Mucosa of rectum (tissue), 2 donors: ENCODE measurements around the gene VWA5B1.
A peak's percentile ranks its signal among the peaks of the same experiment; 100 is the strongest.

ENCODE experiments used
- H3K27ac ChIP-seq, 2 donors: one replicate each; pipeline ENCODE4 v1.7.0; 2013; ENCODE audit warnings: inconsistent platforms in 2 of 2, low read depth in 2 of 2, low read length in 2 of 2
- H3K27me3 ChIP-seq, 2 donors: one replicate each; pipeline ENCODE4 v1.7.0; 2013; ENCODE audit warnings: low read length in 2 of 2; ENCODE audit not compliant: control insufficient read depth in 2 of 2, insufficient read depth in 2 of 2
- H3K36me3 ChIP-seq, 2 donors: one replicate each; pipeline ENCODE4 v1.7.0; 2013; ENCODE audit warnings: low read length in 2 of 2; ENCODE audit not compliant: control insufficient read depth in 2 of 2, insufficient read depth in 2 of 2
- H3K4me1 ChIP-seq, 2 donors: one replicate each; pipeline ENCODE4 v1.7.0; 2013; ENCODE audit warnings: low read length in 2 of 2, mild to moderate bottlenecking in 1 of 2; ENCODE audit not compliant: control insufficient read depth in 2 of 2, insufficient read depth in 2 of 2
- H3K4me3 ChIP-seq, 2 donors: one replicate each; pipeline ENCODE4 v1.7.0; 2013; ENCODE audit warnings: low read length in 2 of 2
- H3K9ac ChIP-seq, 2 donors: one replicate each; pipeline ENCODE4 v1.7.0; 2013; ENCODE audit warnings: low read length in 2 of 2, low read depth in 1 of 2, mild to moderate bottlenecking in 1 of 2
- H3K9me3 ChIP-seq, 2 donors: one replicate each; pipeline ENCODE4 v1.7.0; 2013; ENCODE audit warnings: low read length in 2 of 2; ENCODE audit not compliant: control insufficient read depth in 2 of 2
- donor health status: healthy.
- donor health status: Normal muscosa, but diverticular disease.

The VWA5B1 gene

GRCh38 chr1:20354610-20355009 lies 63.9 kb downstream of the VWA5B1 start:
- H3K27me3 ChIP-seq, result peaks cover 0 to 2% of the 10 kb centered on the region in 2 donors
- H3K36me3 ChIP-seq, result no peaks in the 10 kb centered on the region
- no peak overlapping the region for H3K9ac ChIP-seq
- peaks cover 8 to 14% of the 10 kb centered on the region in 2 donors for H3K4me1 ChIP-seq
- no peak overlapping the region for H3K4me3 ChIP-seq
- no peaks in the 10 kb centered on the region for H3K9me3 ChIP-seq
- no peak overlapping the region for H3K27ac ChIP-seq

- H3K27ac ChIP-seq, result no peak overlapping the region
- no peaks in the 10 kb centered on the region for H3K36me3 ChIP-seq
- H3K9me3 ChIP-seq, result no peaks in the 10 kb centered on the region
- no peak overlapping the region for H3K9ac ChIP-seq
- peaks cover 10 to 17% of the 10 kb centered on the region in 2 donors for H3K4me1 ChIP-seq
- peaks cover 0 to 2% of the 10 kb centered on the region in 2 donors for H3K27me3 ChIP-seq
- H3K4me3 ChIP-seq, result no peak overlapping the region
Observed at GRCh38 chr1:20355101-20355827, 64.6 kb downstream of the VWA5B1 start.

GRCh38 chr1:20355828-20356735 lies 65.4 kb downstream of the VWA5B1 start:
- no peak overlapping the region for H3K9ac ChIP-seq
- no peak overlapping the region for H3K27ac ChIP-seq
- no peak overlapping the region for H3K4me3 ChIP-seq
- H3K9me3 ChIP-seq, result no peaks in the 10 kb centered on the region
- no peaks in the 10 kb centered on the region for H3K36me3 ChIP-seq
- H3K27me3 ChIP-seq, result peaks cover 0 to 2% of the 10 kb centered on the region in 2 donors
- peaks cover 10 to 17% of the 10 kb centered on the region in 2 donors for H3K4me1 ChIP-seq

- H3K4me1 ChIP-seq, result peaks cover 10 to 17% of the 10 kb centered on the region in 2 donors
- no peaks in the 10 kb centered on the region for H3K36me3 ChIP-seq
- H3K9me3 ChIP-seq, result no peaks in the 10 kb centered on the region
- H3K27ac ChIP-seq, result no peak overlapping the region
- no peak overlapping the region for H3K9ac ChIP-seq
- no peak overlapping the region for H3K4me3 ChIP-seq
- peaks cover 0 to 4% of the 10 kb centered on the region in 2 donors for H3K27me3 ChIP-seq
Observed at GRCh38 chr1:20356850-20357459, 66.3 kb downstream of the VWA5B1 start.

GRCh38 chr1:20357796-20358195 lies 67.1 kb downstream of the VWA5B1 start:
- Histone ChIP-seq H3K9ac (no peak overlapping the region), H3K4me1 (peaks cover 10 to 17% of the 10 kb centered on the region in 2 donors), H3K27me3 (peaks cover 0 to 2% of the 10 kb centered on the region in 2 donors), H3K27ac (no peak overlapping the region), H3K36me3 (no peaks in the 10 kb centered on the region), H3K9me3 (no peaks in the 10 kb centered on the region), H3K4me3 (no peak overlapping the region)

- H3K27ac ChIP-seq, result peak overlapping the region; percentile 39 to 73
- peaks cover 10 to 17% of the 10 kb centered on the region in 2 donors for H3K4me1 ChIP-seq
- peak overlapping the region; percentile 31 to 60 for H3K4me3 ChIP-seq
- peak overlapping the region in 1 of 2 donors; percentile 21 for H3K9ac ChIP-seq
- H3K9me3 ChIP-seq, result no peaks in the 10 kb centered on the region
- peaks cover 0 to 2% of the 10 kb centered on the region in 2 donors for H3K27me3 ChIP-seq
- no peaks in the 10 kb centered on the region for H3K36me3 ChIP-seq
Observed at GRCh38 chr1:20358761-20359263, 68.1 kb downstream of the VWA5B1 start.

- H3K4me3 ChIP-seq, result peak overlapping the region in 1 of 2 donors; percentile 31
- H3K4me1 ChIP-seq, result peaks cover 10 to 17% of the 10 kb centered on the region in 2 donors
- H3K9ac ChIP-seq, result peak overlapping the region; percentile 5 to 21
- H3K9me3 ChIP-seq, result no peaks in the 10 kb centered on the region
- H3K27me3 ChIP-seq, result peaks cover under 1 to 8% of the 10 kb centered on the region in 2 donors
- no peaks in the 10 kb centered on the region for H3K36me3 ChIP-seq
- H3K27ac ChIP-seq, result peak overlapping the region; percentile 39 to 73
Observed at GRCh38 chr1:20359451-20360330, 69.0 kb downstream of the VWA5B1 start.

GRCh38 chr1:20361401-20361800 lies 70.7 kb downstream of the VWA5B1 start:
- Histone ChIP-seq H3K4me3 (no peak overlapping the region), H3K9me3 (no peaks in the 10 kb centered on the region), H3K36me3 (no peaks in the 10 kb centered on the region), H3K9ac (no peak overlapping the region), H3K4me1 (peaks cover 18 to 25% of the 10 kb centered on the region in 2 donors), H3K27ac (no peak overlapping the region), H3K27me3 (peaks cover 14 to 20% of the 10 kb centered on the region in 2 donors)

GRCh38 chr1:20361805-20362381 lies 71.2 kb downstream of the VWA5B1 start:
- H3K9ac ChIP-seq, result no peak overlapping the region
- peaks cover 16 to 23% of the 10 kb centered on the region in 2 donors for H3K27me3 ChIP-seq
- H3K27ac ChIP-seq, result no peak overlapping the region

More at GRCh38 chr1:20361805-20362381, 71.2 kb downstream of the VWA5B1 start:
- H3K36me3 ChIP-seq, result no peaks in the 10 kb centered on the region
- H3K9me3 ChIP-seq, result no peaks in the 10 kb centered on the region
- H3K4me1 ChIP-seq, result peaks cover 22 to 27% of the 10 kb centered on the region in 2 donors
- no peak overlapping the region for H3K4me3 ChIP-seq
